HG03565 (cell line): ENCODE results near the gene NTPCR.

Source experiments
- ATAC-seq: cut with Tn5 transposase; IDR thresholded peaks from one replicate; pipeline ENCODE4 v1.9.1; 2021; ENCODE audit warnings: mild to moderate bottlenecking, moderate library complexity; ENCODE audit not compliant: unreplicated experiment

Gene NTPCR

GRCh38 chr1:232956081-232956480 lies 5.7 kb downstream of the NTPCR start:
- ATAC-seq = no peak

GRCh38 chr1:232958067-232958466 lies 7.7 kb downstream of the NTPCR start:
- no peak for ATAC-seq

DNA sequence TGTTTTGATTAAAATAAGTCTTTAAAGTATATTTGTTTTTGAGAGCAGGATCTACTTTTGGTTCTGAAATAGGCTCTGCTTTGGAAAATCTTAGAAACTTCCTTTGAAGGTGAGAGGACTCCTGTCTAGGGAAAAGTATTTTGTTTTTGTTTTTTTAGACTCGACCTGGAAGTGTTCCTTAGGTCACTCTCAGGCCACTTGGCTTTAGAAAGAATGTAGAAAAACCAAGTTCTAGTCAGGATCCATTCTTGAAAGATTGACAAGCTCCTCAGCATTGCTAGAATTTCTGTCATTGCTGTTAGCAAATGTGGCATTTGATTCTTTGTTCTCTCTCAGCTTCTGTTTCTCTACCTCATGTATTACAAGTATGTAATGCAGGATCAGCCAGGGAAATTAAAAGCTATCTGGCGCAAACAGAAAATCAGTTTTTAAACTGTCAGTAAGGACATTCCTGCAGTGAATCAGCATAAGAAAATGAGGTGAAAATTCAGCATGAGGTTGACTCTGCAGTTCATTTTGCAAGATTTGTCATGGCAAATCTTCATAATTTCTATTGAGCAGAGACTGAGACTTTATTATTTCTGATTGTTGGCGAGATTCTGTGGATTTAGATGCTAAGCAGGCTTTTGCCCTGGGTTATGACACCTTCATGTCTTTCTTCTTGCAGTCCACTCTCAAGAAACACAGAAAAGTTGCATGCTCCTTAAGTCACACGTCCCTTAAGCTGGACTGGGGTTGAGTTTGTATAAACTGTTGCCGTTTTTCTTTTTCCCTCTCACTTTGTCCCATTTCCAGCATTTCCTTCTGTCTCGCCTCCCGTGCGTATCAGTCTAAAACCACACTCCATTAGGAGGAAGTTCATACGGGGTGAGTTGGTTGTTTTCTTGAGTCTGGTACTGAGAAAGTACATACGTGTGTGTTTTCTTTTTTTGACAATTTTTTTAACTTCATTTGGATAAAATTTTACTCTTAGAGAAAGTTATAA lies 12.6 kb downstream of the NTPCR start:
- ATAC-seq = no peak

- ATAC-seq = no peak
Observed at GRCh38 chr1:232964601-232965000, 14.2 kb downstream of the NTPCR start.

- no peak for ATAC-seq
Observed at GRCh38 chr1:232965124-232965911, 14.9 kb downstream of the NTPCR start.

DNA sequence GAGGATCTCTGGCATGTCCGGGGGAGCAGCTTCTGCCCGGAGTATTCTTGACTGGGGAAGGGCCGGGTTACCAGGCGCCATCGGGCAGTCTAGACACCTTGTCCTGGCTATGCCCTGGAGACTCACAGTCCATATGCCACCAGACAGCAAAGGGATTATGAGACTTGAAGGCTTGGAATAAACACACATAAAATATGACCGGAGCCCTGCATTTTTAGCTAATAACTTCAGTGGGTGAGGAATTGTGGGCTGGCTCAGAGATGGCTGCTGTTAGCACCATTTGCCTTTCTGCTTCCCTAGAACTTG lies 15.5 kb downstream of the NTPCR start:
- ATAC-seq = no peak

- no peak for ATAC-seq
Observed at GRCh38 chr1:232966663-232967062, 16.3 kb downstream of the NTPCR start.

- no peak for ATAC-seq
Observed at GRCh38 chr1:232968391-232968790, 18.0 kb downstream of the NTPCR start.

GRCh38 chr1:232968965-232969364 lies 18.6 kb downstream of the NTPCR start:
- no peak for ATAC-seq

DNA sequence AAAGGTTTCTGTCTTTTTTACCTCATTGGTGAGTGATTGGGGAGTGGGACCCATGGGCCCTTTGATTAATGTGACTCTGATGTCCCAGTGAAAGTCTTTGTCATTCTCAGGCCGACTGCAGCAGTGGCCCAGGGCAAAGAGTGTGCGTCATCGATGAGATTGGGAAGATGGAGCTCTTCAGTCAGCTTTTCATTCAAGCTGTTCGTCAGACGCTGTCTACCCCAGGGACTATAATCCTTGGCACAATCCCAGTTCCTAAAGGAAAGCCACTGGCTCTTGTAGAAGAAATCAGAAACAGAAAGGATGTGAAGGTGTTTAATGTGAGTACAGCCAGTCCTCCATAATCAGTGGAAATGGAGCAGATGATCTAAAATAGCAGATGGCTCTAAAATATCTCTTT lies 19.4 kb downstream of the NTPCR start:
- ATAC-seq = no peak

DNA sequence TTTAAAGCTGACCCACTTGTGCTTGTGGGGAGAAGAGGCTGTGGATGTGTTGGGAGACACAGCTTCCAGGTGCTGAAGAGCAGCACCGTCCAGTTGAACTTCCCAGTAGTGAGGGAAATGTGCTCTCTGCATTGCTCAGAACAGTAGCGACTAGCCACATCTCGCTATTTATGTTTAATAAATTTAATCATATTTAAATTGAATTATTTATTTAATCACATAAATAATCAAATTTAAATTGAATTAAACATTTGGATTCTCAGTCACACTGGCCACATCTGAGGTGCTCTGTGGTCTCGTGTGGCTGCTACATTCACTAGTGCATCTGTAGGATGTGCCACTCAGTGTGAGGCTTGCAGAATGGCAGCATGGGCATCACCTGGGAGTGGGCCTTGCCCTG lies 20.1 kb downstream of the NTPCR start:
- ATAC-seq = no peak

DNA sequence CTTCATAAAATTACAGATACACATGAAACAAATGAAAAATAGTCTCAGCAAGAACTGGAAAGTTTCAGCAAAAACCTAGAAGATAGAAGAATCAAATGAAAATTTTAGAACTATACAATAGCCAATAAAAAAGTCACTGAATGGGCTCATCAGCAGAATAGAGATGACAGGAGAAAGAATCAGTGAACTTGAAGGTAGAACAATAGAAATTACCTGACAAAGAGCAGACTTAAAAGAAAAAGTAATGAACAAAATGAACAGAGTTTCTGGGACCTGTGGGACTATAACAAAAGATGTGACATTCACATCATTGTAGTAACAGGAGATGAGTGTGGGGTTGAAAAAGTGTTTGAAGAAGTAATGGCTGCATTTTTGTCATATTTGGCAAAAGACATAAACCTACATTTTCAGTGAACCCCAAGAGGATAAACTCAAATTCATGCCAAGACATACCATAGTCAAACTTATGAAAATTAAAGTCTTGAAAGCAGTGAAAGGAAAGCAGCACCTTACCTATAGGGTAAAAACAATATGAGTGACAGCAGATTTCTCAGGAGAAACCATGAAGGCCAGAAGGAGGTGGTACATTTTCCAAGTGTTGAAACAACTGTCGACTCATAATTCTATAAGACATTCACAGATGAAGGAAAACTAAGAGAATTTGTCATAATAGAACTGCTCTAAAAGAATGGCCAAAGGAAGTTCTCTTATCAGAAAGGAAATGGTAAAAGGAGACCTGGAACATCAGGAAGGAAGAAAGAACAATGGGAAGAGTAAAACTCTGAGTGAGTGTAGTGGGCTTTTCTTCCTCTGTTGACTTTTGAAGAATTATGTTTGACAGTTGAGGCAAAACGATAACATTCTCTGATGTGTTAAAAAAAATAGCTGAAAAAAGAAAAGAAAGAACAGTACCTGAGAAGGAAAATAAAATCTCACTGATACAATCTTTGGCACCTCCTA lies 23.5 kb downstream of the NTPCR start:
- no peak for ATAC-seq

DNA sequence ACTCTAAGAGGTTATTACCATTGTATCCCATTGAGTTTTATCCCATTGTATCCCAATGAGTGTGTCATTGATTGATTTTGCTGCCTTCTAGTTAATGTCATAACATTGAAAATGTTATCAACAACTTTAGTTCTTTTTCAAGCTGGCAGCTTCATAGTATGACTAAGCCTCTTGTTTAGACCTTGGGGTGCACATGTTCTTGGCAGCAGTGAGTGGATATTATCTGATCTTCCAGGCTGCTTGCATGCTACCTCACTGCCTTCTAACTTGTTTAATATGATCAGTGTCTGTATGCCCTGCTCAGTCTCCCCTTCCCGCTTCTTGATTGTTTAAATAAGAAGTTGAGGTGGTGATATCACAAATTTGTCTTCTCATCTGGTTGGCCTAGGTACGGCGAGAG lies 24.6 kb downstream of the NTPCR start:
- no peak for ATAC-seq

GRCh38 chr1:232978091-232978634 lies 27.8 kb downstream of the NTPCR start:
- ATAC-seq = no peak

- no peak for ATAC-seq
Observed at GRCh38 chr1:232978815-232979214, 28.4 kb downstream of the NTPCR start.

DNA sequence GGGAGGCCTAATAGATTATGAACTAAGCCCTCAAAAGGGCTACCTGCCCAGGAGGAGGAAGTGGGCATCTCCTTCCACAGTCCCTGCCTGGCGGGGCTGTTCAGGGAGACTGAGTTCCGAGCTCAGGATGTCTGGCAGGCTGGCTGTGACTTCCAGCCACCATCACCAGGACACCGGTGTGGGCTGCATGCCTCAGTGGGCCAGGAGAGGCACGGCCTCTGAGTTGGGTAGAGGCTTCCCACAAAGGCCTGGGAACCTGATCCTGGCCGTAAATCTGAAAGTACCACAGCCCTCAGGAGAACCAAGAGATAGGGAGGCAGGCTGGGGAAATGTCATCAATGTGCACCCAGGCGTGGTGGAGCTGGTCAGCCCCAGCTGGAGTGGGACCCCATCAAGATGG lies 29.1 kb downstream of the NTPCR start:
- no peak for ATAC-seq

- no peak for ATAC-seq
Observed at GRCh38 chr1:232980355-232980978, 30.1 kb downstream of the NTPCR start.

DNA sequence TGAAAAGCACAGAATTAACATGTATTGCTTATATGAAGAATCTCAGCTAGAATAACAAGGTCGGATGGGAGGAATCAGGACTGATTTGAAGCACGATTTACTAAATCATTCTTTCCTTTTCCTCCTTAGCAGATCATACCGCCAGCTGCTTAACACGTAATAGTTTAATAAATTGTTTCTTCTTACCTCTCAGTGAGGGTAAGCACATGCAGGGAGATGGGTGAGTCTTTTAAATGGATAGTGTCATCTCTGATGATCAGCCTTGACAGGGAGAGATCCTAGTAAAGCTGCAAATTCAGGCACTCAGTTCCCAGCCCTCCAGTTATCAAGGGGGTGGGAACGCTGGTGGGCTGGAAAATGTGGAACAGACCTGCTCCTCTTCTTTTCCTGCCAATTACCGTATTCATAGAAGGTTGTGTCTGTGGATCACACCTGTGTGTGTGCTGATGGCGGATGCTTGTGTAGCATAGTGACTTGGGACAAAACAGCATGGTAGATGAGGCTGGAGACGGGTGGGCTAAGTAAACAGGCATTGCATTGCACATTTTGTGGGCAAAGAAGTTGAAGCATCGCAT lies 30.7 kb downstream of the NTPCR start:
- no peak for ATAC-seq

- ATAC-seq = no peak
Observed at GRCh38 chr1:232982238-232982944, 32.0 kb downstream of the NTPCR start.
